SK-N-SH treated with all-trans-retinoic acid at 6 μM for 48 hours (cell line): ENCODE data around the gene MTMR3.

ENCODE experiments used
- ATAC-seq: fragments of 200-7000 bp; cut with Tn5 transposase; 3 replicates; pipeline ENCODE4 v1.9.1; 2020; ENCODE audit warnings: mild to moderate bottlenecking, moderate library complexity
- ARNTL ChIP-seq: fragments of 450-650 bp; formaldehyde crosslinking; IDR thresholded peaks from 2 replicates; pipeline ENCODE4 v1.5.0; 2020; ENCODE audit warnings: low read depth, mild to moderate bottlenecking, moderate library complexity, borderline replicate concordance
- BACH2 ChIP-seq: fragments of 250-450 bp; sonication (Bioruptor Pico); IDR thresholded peaks from 2 replicates; pipeline ENCODE4 v1.9.0; 2021; ENCODE audit warnings: mild to moderate bottlenecking, borderline replicate concordance
- CREB5 ChIP-seq: fragments of 250-450 bp; sonication (Bioruptor Pico); IDR thresholded peaks from 2 replicates; pipeline ENCODE4 v1.5.1; 2020; ENCODE audit warnings: low read depth, mild to moderate bottlenecking, moderate library complexity
- CSDC2 ChIP-seq: fragments of 250-450 bp; sonication (Bioruptor Pico); IDR thresholded peaks from 2 replicates; pipeline ENCODE4 v1.5.0; 2020; ENCODE audit warnings: mild to moderate bottlenecking, moderate library complexity
- ESRRG ChIP-seq: fragments of 250-450 bp; sonication (Bioruptor Pico); IDR thresholded peaks from 2 replicates; pipeline ENCODE4 v1.6.1; 2021; ENCODE audit warnings: mild to moderate bottlenecking
- GLIS3 ChIP-seq: fragments of 250-450 bp; sonication (Bioruptor Pico); IDR thresholded peaks from 2 replicates; pipeline ENCODE4 v1.5.0; 2020; ENCODE audit warnings: mild to moderate bottlenecking, moderate library complexity
- ISL1 ChIP-seq: fragments of 250-450 bp; sonication (Bioruptor Pico); IDR thresholded peaks from 2 replicates; pipeline ENCODE4 v2.1.2; 2022; ENCODE audit warnings: mild to moderate bottlenecking, moderate library complexity
- PATZ1 ChIP-seq: fragments of 250-450 bp; sonication (Bioruptor Pico); IDR thresholded peaks from 2 replicates; pipeline ENCODE4 v1.8.0; 2020; ENCODE audit warnings: mild to moderate bottlenecking, moderate library complexity, borderline replicate concordance
- POU6F1 ChIP-seq: fragments of 250-450 bp; sonication (Bioruptor Pico); IDR thresholded peaks from 2 replicates; pipeline ENCODE4 v1.8.0; 2021; ENCODE audit warnings: low read depth, mild to moderate bottlenecking, moderate library complexity, borderline replicate concordance
- PPARA ChIP-seq: fragments of 250-450 bp; sonication (Bioruptor Pico); IDR thresholded peaks from 2 replicates; pipeline ENCODE4 v1.5.0; 2020; ENCODE audit warnings: mild to moderate bottlenecking, borderline replicate concordance
- RARB ChIP-seq: fragments of 250-450 bp; sonication (Bioruptor Pico); IDR thresholded peaks from 2 replicates; pipeline ENCODE4 v1.8.0; 2021; ENCODE audit warnings: mild to moderate bottlenecking, moderate library complexity
- TCF4 ChIP-seq: fragments of 250-450 bp; sonication (Bioruptor Pico); IDR thresholded peaks from 2 replicates; pipeline ENCODE4 v1.8.0; 2021; ENCODE audit warnings: mild to moderate bottlenecking, moderate library complexity, borderline replicate concordance
- TOX ChIP-seq: fragments of 250-450 bp; sonication (Bioruptor Pico); IDR thresholded peaks from 2 replicates; pipeline ENCODE4 v1.8.0; 2021; ENCODE audit warnings: mild to moderate bottlenecking, moderate library complexity, borderline replicate concordance
- ZC3H10 ChIP-seq: fragments of 250-450 bp; sonication (Bioruptor Pico); IDR thresholded peaks from 2 replicates; pipeline ENCODE4 v1.5.1; 2021; ENCODE audit warnings: mild to moderate bottlenecking, moderate library complexity
- ZFP3 ChIP-seq: fragments of 250-450 bp; sonication (Bioruptor Pico); IDR thresholded peaks from 2 replicates; pipeline ENCODE4 v1.5.0; 2020; ENCODE audit warnings: mild to moderate bottlenecking, moderate library complexity
- ZFP30 ChIP-seq: fragments of 450-650 bp; formaldehyde crosslinking; IDR thresholded peaks from 2 replicates; pipeline ENCODE4 v1.5.0; 2022; ENCODE audit warnings: mild to moderate bottlenecking, moderate library complexity
- ZNF565 ChIP-seq: fragments of 450-650 bp; formaldehyde crosslinking; conservative IDR thresholded peaks from 2 replicates; pipeline ENCODE4 v1.5.0; 2020; ENCODE audit warnings: low read depth, mild to moderate bottlenecking, moderate library complexity
- ZNF70 ChIP-seq: fragments of 450-650 bp; formaldehyde crosslinking; IDR thresholded peaks from 2 replicates; pipeline ENCODE4 v1.5.0; 2020; ENCODE audit warnings: mild to moderate bottlenecking, moderate library complexity
- ZNF8 ChIP-seq: fragments of 450-650 bp; formaldehyde crosslinking; IDR thresholded peaks from 2 replicates; pipeline ENCODE4 v1.5.0; 2020; ENCODE audit warnings: mild to moderate bottlenecking, moderate library complexity
- TF ChIP-seq, protein P1 (sequence below): fragments of 250-450 bp; sonication (Bioruptor Pico); IDR thresholded peaks from 2 replicates; pipeline ENCODE4 v1.5.1; 2021; ENCODE audit warnings: mild to moderate bottlenecking, moderate library complexity
- TF ChIP-seq, protein P2 (sequence below): fragments of 250-450 bp; sonication (Bioruptor Pico); IDR thresholded peaks from 2 replicates; pipeline ENCODE4 v1.5.0; 2020; ENCODE audit warnings: mild to moderate bottlenecking, moderate library complexity

MTMR3 gene

DNA sequence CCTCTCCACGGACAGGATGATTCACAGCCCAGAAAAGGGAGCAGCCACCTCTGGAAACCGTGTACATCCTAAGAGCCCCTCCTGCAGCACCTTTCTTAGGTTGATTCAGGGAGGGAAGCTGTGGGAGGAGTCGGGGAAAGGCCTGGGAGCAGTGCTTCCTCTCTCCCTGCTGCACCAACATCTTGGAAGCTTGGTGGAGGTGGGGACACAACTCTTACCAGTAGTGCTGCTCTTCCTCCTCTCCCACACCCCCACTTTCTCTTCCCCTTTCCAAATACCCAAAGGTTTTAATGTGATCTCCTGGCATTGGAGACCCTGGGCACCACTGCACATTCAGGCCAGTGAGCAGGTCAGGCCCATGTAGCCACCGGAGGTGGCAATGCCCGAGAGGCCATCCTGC, 150.9 kb downstream of the MTMR3 start:
- ATAC-seq = no peak
- TF ChIP-seq POU6F1 (CRISPR knock-in tag) (no peak), CSDC2 (CRISPR knock-in tag) (no peak), ZFP30 (CRISPR knock-in tag) (no peak), ARNTL (CRISPR knock-in tag) (no peak), CREB5 (CRISPR knock-in tag) (no peak), TCF4 (CRISPR knock-in tag) (no peak), ESRRG (CRISPR knock-in tag) (no peak), GLIS3 (CRISPR knock-in tag) (no peak), ZFP3 (CRISPR knock-in tag) (no peak), ISL1 (CRISPR knock-in tag) (no peak), RARB (CRISPR knock-in tag) (no peak)
- TF ChIP-seq, protein P1, sequence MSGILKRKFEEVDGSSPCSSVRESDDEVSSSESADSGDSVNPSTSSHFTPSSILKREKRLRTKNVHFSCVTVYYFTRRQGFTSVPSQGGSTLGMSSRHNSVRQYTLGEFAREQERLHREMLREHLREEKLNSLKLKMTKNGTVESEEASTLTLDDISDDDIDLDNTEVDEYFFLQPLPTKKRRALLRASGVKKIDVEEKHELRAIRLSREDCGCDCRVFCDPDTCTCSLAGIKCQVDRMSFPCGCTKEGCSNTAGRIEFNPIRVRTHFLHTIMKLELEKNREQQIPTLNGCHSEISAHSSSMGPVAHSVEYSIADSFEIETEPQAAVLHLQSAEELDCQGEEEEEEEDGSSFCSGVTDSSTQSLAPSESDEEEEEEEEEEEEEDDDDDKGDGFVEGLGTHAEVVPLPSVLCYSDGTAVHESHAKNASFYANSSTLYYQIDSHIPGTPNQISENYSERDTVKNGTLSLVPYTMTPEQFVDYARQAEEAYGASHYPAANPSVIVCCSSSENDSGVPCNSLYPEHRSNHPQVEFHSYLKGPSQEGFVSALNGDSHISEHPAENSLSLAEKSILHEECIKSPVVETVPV = no peak

DNA sequence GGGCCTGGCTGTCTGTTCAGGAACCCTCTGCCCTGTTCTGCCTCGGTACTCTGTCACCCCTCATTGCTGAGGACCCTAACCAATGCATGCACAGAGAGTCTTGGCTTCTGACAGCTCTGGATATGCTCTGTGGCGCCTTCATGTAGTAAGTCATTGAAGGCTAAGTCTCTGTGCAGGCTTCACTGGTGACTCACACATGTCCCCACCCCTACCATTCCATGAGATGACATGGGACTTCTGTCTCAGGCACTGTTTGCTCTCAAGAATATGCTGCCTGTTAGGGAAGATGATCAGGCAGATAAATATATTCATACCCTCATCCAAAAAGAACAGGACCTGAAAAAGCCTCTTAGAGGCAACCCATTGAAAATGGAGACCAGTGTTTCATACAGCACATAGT, 153.7 kb downstream of the MTMR3 start:
- peak; percentile 19 for ATAC-seq
- TF ChIP-seq ZFP3 (CRISPR knock-in tag) (no peak), PATZ1 (no peak), TCF4 (CRISPR knock-in tag) (no peak), GLIS3 (CRISPR knock-in tag) (no peak), BACH2 (CRISPR knock-in tag) (no peak), ZFP30 (CRISPR knock-in tag) (no peak), ISL1 (CRISPR knock-in tag) (no peak), ARNTL (CRISPR knock-in tag) (no peak), ZC3H10 (CRISPR knock-in tag) (no peak), CREB5 (CRISPR knock-in tag) (no peak), ZNF565 (CRISPR knock-in tag) (no peak), ZNF70 (no peak), ESRRG (CRISPR knock-in tag) (no peak), POU6F1 (CRISPR knock-in tag) (no peak), TOX (no peak), RARB (CRISPR knock-in tag) (no peak), ZNF8 (no peak), PPARA (CRISPR knock-in tag) (no peak)
- TF ChIP-seq, protein P2, sequence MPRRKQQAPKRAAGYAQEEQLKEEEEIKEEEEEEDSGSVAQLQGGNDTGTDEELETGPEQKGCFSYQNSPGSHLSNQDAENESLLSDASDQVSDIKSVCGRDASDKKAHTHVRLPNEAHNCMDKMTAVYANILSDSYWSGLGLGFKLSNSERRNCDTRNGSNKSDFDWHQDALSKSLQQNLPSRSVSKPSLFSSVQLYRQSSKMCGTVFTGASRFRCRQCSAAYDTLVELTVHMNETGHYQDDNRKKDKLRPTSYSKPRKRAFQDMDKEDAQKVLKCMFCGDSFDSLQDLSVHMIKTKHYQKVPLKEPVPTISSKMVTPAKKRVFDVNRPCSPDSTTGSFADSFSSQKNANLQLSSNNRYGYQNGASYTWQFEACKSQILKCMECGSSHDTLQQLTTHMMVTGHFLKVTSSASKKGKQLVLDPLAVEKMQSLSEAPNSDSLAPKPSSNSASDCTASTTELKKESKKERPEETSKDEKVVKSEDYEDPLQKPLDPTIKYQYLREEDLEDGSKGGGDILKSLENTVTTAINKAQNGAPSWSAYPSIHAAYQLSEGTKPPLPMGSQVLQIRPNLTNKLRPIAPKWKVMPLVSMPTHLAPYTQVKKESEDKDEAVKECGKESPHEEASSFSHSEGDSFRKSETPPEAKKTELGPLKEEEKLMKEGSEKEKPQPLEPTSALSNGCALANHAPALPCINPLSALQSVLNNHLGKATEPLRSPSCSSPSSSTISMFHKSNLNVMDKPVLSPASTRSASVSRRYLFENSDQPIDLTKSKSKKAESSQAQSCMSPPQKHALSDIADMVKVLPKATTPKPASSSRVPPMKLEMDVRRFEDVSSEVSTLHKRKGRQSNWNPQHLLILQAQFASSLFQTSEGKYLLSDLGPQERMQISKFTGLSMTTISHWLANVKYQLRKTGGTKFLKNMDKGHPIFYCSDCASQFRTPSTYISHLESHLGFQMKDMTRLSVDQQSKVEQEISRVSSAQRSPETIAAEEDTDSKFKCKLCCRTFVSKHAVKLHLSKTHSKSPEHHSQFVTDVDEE = no peak
- TF ChIP-seq, protein P1 = no peak
